Effector memory CD8-positive, alpha-beta T cell (primary cell): Measurements from ENCODE around the gene EYS.

Experiments used
- ATAC-seq: fragments of 150-1000 bp; cut with Tn5 transposase; replicated peaks from 2 replicates; pipeline ENCODE4 v1.10.0; 2021; ENCODE audit warnings: mild to moderate bottlenecking, moderate library complexity
- DNase-seq, 3 experiments: peaks; one replicate each; pipeline ENCODE4 v3.0.0; 2021
- H3K27ac Mint-ChIP-seq, 2 donors: one replicate each; pipeline ENCODE4 v1.8.0; 2022; ENCODE audit warnings: mild to moderate bottlenecking in 2 of 2, mixed read lengths in 2 of 2, moderate library complexity in 2 of 2
- H3K27me3 Mint-ChIP-seq, 2 donors: one replicate each; pipeline ENCODE4 v1.8.0; 2022; ENCODE audit warnings: mixed read lengths in 2 of 2
- H3K36me3 Mint-ChIP-seq: one replicate; pipeline ENCODE4 v1.8.0; 2022; ENCODE audit warnings: mild to moderate bottlenecking, moderate library complexity, mixed read lengths; ENCODE audit not compliant: insufficient read depth
- H3K4me1 Mint-ChIP-seq, 2 donors: one replicate each; pipeline ENCODE4 v1.8.0; 2022; ENCODE audit warnings: low read depth in 2 of 2, mixed read lengths in 2 of 2
- H3K4me3 Mint-ChIP-seq, 2 donors: one replicate each; pipeline ENCODE4 v1.8.0; 2022; ENCODE audit warnings: mild to moderate bottlenecking in 2 of 2, mixed read lengths in 2 of 2, moderate library complexity in 2 of 2
- H3K9me3 Mint-ChIP-seq, 2 donors: one replicate each; pipeline ENCODE4 v1.8.0; 2022; ENCODE audit warnings: mixed read lengths in 2 of 2
- total RNA-seq, 9 experiments: gene quantifications; one replicate each; lab custom pipeline; 2026; lab: John Stamatoyannopoulos, UW

The EYS gene
- 0 to 0.12 (median 0) reads per million in 9 experiments for total RNA-seq

DNA sequence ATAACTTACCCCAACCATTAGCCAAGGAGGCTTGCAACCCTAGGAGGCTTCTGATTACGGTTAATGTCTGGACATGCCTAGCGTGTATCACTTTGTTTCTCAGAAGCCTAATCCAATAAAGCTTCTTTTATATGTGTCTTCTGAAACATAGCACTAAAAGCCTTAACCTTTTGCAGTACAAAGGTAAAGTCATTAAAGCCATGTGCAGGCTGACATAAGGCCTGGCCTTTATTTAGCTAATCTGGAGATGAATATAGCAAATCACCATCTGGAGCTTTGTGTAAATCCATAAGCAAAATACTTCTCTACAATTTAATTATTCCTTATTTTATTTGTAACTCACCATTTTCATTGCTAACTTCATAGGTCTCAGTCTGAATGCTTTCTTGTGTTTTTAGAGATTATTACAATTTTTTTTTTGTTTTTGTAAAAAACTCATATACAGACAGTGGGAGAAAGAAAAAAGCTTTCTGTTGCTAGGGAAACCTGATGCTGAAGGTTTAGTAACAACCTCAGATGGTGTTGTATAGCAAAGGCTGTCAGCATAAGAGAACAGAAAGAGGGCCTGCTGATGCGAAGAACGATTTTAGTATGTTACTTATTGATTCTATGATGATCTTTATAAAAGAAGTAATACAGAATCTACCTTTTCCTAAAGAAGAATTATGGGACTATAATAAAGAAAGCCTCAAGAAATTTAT lies at the start of gene EYS:
Gene EYS (minus strand): TSS at position 101 of the 701 bp plus-strand sequence. CDS start 211,816 bp downstream, outside the sequence.
- Mint-ChIP-seq H3K4me3 (no peak within 1 kb of the TSS), H3K27me3 (no peaks in the 10 kb centered on the region), H3K27ac (no peak within 1 kb of the TSS), H3K4me1 (no peaks in the 10 kb centered on the region), H3K36me3 (no peaks in the 10 kb centered on the region), H3K9me3 (peaks cover 9 to 17% of the 10 kb centered on the region in 2 donors)
- DNase-seq (no peak), ATAC-seq (no peak)

DNA sequence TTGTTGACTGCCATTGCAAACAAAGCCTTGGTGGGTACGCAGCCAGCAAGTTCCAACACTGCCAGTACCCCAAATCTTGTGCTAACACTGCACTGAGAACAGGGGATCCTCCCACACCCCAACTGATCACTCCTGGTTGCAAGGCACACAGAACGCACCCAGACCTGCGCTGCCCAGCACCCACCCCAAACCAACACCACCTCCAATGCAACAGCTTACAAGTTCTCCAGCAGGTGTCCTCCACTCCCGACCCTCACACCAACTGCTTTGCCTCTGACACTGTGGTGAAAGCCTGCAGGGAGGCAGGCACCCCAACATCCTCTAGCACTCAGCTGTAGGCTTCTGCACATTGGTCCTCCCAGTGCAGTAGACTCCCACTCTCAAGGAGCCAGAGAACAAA lies 39.3 kb upstream of the EYS start:
- no peaks in the 10 kb centered on the region for H3K36me3 Mint-ChIP-seq
- no peak for ATAC-seq
- DNase-seq, result no peak
- no peak overlapping the region for H3K27ac Mint-ChIP-seq
- H3K4me3 Mint-ChIP-seq, result no peak overlapping the region
- H3K27me3 Mint-ChIP-seq, result no peaks in the 10 kb centered on the region
- no peaks in the 10 kb centered on the region for H3K4me1 Mint-ChIP-seq
- peaks cover 22 to 25% of the 10 kb centered on the region in 2 donors for H3K9me3 Mint-ChIP-seq

DNA sequence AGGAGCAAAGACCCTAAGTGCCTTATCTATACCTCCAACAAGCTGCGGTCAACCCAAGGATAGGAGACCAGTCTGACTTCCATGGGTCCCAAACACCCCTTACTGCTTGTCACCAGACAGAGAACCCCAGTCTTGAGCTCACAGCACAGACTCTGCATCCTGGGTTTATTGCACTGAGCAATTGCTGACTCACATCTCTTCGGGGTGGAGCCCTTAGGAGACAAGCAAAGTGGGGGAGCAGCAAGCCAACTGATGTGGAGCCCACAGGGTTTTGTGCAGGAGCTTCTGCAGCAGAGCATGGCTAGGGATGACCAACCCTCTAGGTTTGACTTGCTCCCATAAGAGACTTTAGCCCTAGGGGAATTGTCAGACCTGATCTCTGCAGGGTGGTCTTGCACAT lies 38.6 kb upstream of the EYS start:
- no peaks in the 10 kb centered on the region for H3K27me3 Mint-ChIP-seq
- no peak overlapping the region for H3K4me3 Mint-ChIP-seq
- H3K4me1 Mint-ChIP-seq, result no peaks in the 10 kb centered on the region
- no peak overlapping the region for H3K27ac Mint-ChIP-seq
- H3K36me3 Mint-ChIP-seq, result no peaks in the 10 kb centered on the region
- ATAC-seq, result no peak
- no peak for DNase-seq
- peaks cover 20 to 23% of the 10 kb centered on the region in 2 donors for H3K9me3 Mint-ChIP-seq

DNA sequence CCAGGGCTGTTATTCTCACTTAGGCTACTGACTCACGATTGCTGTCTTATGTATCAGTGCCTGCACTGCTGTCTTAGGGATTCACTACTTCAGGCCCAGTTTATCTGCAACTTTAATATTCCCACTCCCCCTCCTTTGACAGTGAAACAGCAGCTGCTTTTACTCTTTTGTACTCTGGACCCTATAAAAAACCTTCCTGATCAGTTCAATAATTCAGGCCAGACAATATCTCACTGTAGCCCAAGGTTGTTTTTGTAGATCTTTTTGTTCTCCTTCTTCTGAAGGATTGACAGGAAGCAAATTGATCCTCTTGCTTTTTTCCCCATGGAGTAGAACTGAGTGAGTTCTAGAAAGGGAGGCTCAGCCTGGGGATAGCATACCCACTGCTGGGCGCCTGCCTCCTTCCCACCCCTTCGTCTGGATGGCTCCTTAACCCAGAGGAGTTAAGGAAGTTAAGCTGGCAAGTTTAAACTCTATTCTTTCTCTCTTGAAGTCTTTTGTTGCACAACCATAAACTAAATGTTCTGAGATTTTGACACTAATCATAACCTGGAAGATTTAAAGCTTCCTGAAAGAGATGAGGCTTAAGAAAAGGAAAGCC lies 22.0 kb upstream of the EYS start:
- H3K4me3 Mint-ChIP-seq, result no peak overlapping the region
- no peaks in the 10 kb centered on the region for H3K36me3 Mint-ChIP-seq
- H3K9me3 Mint-ChIP-seq, result peaks cover 6 to 11% of the 10 kb centered on the region in 2 donors
- no peaks in the 10 kb centered on the region for H3K27me3 Mint-ChIP-seq
- ATAC-seq, result no peak
- DNase-seq, result no peak
- no peak overlapping the region for H3K27ac Mint-ChIP-seq
- H3K4me1 Mint-ChIP-seq, result no peaks in the 10 kb centered on the region

DNA sequence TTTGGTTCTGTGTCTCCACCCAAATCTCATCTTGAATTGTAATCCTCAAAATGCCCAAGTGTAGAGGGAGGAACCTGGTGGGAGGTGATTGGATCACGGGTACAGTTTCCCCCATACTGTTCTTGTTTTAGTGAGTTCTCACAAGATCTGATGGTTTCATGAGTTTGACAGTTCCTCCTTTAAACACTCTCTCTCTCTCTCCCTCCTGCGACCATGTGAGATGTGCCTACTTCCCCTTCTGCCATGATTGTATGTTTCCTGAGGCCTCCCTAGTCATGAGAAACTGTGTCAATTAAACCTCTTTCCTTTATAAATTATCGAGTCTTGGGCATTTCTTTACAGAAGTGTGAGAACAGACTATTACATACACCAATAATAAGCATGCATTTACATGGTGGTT lies 12.1 kb upstream of the EYS start:
- H3K4me1 Mint-ChIP-seq, result no peaks in the 10 kb centered on the region
- no peak for DNase-seq
- H3K27ac Mint-ChIP-seq, result no peak overlapping the region
- no peak overlapping the region for H3K4me3 Mint-ChIP-seq
- H3K27me3 Mint-ChIP-seq, result no peaks in the 10 kb centered on the region
- ATAC-seq, result no peak
- no peaks in the 10 kb centered on the region for H3K36me3 Mint-ChIP-seq
- H3K9me3 Mint-ChIP-seq, result peaks cover 8 to 14% of the 10 kb centered on the region in 2 donors

DNA sequence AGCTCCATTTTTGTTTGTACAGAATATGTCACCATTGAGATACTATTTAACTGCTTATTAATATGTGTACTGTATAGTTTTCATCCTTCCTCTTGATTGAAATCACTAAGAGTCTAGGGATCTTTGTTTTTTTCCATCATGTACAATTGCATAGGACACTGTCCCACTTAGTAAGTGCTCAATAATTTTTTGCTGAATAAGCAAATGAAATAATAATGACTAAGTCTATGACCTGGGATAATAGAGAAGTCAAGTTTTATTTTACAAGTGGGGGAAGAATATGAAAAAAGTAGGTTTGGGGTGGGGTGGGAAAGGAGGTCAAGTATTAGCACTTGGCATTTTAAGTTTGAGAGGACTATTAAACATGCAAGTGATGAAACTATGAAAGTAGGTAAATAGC lies 4.5 kb upstream of the EYS start:
- H3K4me3 Mint-ChIP-seq, result no peak overlapping the region
- H3K4me1 Mint-ChIP-seq, result no peaks in the 10 kb centered on the region
- peaks cover 16 to 17% of the 10 kb centered on the region in 2 donors for H3K9me3 Mint-ChIP-seq

DNA sequence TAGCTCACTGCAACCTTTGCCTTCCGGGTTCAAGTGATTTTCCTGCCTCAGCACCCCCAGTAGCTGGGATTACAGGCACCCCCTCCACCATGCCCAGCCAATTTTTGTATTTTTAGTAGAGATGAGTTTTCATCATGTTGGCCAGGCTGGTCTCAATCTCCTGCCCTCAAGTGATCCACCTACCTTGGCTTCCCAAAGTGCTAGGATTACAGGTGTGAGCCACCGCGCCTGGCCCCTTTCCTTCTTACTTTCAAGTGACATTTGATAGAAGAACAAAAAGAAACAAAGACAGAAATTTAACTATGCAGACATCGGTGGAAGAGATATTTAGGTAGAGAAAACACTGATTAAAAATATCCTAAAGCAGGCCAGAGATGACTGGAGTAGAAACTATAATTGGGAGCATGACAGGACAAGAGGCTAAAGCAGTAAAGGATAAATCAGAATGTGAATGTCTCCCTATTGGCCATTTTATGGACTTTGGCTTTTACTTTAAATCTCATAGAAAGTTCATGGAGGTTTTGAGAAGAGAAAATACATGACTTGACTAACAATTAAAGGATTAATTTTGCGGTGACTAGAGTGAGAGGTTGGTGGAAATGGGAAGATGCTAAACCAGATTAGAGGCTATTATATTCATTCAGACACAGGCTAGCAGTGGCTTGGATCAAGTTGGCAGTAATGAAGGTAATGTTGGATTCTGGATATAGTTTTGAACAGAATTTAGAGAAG lies 2.2 kb upstream of the EYS start:
- Mint-ChIP-seq H3K9me3 (peaks cover 14 to 17% of the 10 kb centered on the region in 2 donors), H3K36me3 (no peaks in the 10 kb centered on the region), H3K27ac (no peak overlapping the region), H3K27me3 (no peaks in the 10 kb centered on the region), H3K4me3 (no peak overlapping the region), H3K4me1 (no peaks in the 10 kb centered on the region)
- DNase-seq (no peak), ATAC-seq (no peak)

More for the DNA sequence above, 4.5 kb upstream of the EYS start:
- H3K36me3 Mint-ChIP-seq, result no peaks in the 10 kb centered on the region
- no peaks in the 10 kb centered on the region for H3K27me3 Mint-ChIP-seq
- no peak for ATAC-seq
- DNase-seq, result no peak
- no peak overlapping the region for H3K27ac Mint-ChIP-seq

DNA sequence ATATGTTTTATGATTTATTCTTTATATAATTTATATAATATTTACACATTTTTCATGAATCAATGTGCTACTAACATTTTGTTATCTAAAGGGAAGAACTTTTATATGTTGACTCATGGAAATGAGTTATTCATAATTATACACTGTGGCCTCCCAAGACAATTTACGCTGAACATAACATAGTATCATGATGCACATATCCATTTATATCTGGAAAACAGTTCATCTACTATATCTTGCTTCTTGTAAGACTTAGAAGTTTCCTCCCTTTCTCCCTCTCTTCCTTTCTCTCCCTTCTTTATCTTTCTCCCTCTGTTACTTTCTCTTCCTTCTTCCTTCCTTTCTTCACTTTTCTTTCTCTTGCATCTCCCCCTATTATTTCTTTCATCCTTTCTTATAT lies 1.1 kb upstream of the EYS start:
- Mint-ChIP-seq H3K9me3 (peaks cover 9 to 17% of the 10 kb centered on the region in 2 donors), H3K36me3 (no peaks in the 10 kb centered on the region), H3K4me3 (no peak overlapping the region), H3K27ac (no peak overlapping the region), H3K27me3 (no peaks in the 10 kb centered on the region), H3K4me1 (no peaks in the 10 kb centered on the region)
- ATAC-seq, result no peak
- DNase-seq, result no peak

DNA sequence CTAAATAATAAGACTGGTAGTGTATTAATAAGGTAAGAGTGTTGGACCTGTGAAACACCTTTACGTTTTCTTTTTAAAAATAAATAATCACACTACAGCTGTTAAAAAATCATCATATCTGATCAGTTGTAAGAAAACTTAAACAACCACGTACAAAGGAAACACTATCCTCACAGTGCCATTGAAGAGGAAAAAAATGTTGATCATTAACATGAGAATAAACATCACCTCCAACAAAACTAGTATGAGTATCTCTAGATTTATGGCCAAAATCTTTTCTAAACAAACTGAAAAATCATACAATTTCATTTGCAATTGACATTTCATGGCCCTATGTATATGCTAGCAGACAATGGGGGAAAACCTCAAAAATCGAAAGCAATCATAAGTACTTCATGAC lies 590 bp downstream of the EYS start:
- Mint-ChIP-seq H3K4me3 (no peak overlapping the region), H3K36me3 (no peaks in the 10 kb centered on the region), H3K27me3 (no peaks in the 10 kb centered on the region), H3K4me1 (no peaks in the 10 kb centered on the region), H3K27ac (no peak overlapping the region), H3K9me3 (peaks cover 9 to 12% of the 10 kb centered on the region in 2 donors)
- ATAC-seq (no peak), DNase-seq (no peak)

DNA sequence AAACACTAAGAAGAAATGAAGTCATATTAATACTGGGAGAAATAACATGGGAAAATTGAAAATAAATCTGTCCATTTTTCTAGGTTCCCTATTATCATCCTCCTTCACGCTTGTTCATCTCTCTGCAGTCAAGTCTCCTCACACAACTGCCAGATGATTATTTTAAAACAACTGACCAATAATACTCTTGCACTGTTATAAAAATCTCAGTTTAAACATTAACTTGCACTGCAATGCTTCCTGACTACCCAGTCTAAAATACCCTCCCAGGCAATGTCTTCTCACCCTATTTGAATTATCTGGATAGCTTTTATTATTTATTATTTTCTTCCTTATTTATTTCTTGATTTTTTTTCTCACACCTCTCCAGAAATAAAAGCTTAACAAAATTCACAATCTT lies 5.7 kb downstream of the EYS start:
- no peaks in the 10 kb centered on the region for H3K4me1 Mint-ChIP-seq
- H3K27me3 Mint-ChIP-seq, result no peaks in the 10 kb centered on the region
- no peaks in the 10 kb centered on the region for H3K36me3 Mint-ChIP-seq
- no peak overlapping the region for H3K27ac Mint-ChIP-seq
- DNase-seq (no peak), ATAC-seq (no peak)
- H3K9me3 Mint-ChIP-seq, result peaks cover 6 to 8% of the 10 kb centered on the region in 2 donors
- H3K4me3 Mint-ChIP-seq, result no peak overlapping the region

DNA sequence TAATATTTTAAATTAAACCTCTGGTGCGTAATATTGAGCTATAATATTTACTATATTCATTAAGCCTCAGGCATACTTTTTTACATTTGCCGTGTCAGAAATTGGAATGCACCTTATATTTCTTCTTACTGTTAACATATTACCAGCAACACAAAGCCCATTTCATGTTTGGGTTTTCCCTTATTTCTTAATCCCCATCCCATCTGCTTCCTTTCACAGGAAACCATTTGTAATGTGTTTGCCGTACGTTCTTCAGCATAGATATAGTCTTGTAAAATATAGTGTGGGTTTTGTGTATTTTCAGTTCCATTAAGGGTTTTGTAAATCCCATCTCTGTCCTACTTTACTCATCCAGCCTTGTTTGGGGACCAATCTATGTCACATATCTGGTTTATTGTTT lies 6.5 kb downstream of the EYS start:
- Mint-ChIP-seq H3K9me3 (peaks cover 6 to 8% of the 10 kb centered on the region in 2 donors), H3K4me1 (no peaks in the 10 kb centered on the region), H3K4me3 (no peak overlapping the region), H3K27me3 (no peaks in the 10 kb centered on the region), H3K36me3 (no peaks in the 10 kb centered on the region), H3K27ac (no peak overlapping the region)
- DNase-seq (no peak), ATAC-seq (no peak)

DNA sequence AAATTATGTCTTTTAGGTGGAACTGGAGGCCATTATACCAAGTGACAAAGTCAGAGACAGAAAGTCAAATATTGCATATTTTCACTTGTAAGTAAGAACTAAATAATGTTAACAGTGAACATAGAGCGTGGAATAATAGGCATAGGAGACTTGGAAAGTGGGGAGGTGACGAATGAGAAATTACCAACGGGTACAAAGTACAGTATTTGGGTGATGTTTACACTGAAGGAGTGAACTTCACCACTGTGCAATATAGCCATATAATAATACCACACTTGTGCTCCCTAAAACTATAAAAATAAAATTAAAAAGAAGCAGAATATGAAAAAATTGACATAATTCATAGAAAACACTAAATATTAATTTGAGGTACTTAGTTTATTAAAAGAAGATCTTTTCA lies 14.9 kb downstream of the EYS start:
- no peaks in the 10 kb centered on the region for H3K27me3 Mint-ChIP-seq
- H3K36me3 Mint-ChIP-seq, result peaks cover 2% of the 10 kb centered on the region
- H3K27ac Mint-ChIP-seq, result no peak overlapping the region
- H3K9me3 Mint-ChIP-seq, result peaks cover 0 to 2% of the 10 kb centered on the region in 2 donors
- DNase-seq (no peak), ATAC-seq (no peak)
- H3K4me1 Mint-ChIP-seq, result no peaks in the 10 kb centered on the region
- no peak overlapping the region for H3K4me3 Mint-ChIP-seq

DNA sequence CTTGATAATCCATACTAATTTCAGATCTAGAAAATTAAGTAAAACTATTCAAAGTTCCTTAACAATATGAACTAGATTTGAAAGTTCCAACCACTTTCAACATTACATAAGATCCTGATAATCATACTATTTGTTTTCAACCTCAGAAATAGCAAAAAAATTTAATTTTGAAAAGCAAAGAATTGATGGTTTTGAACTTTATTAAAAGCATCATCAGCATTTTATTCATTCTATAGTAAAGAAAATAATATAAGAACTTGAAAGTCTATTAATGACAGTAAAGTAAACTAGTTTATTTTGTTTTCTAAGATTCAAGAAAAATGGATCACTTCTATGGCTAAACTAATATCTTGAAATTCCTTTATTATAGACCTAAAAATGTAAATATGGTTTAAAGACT lies 26.8 kb downstream of the EYS start:
- no peak overlapping the region for H3K27ac Mint-ChIP-seq
- H3K36me3 Mint-ChIP-seq, result no peaks in the 10 kb centered on the region
- DNase-seq, result no peak
- H3K4me3 Mint-ChIP-seq, result no peak overlapping the region
- no peaks in the 10 kb centered on the region for H3K27me3 Mint-ChIP-seq
- no peaks in the 10 kb centered on the region for H3K4me1 Mint-ChIP-seq
- no peak for ATAC-seq
- H3K9me3 Mint-ChIP-seq, result peaks cover 11 to 22% of the 10 kb centered on the region in 2 donors

DNA sequence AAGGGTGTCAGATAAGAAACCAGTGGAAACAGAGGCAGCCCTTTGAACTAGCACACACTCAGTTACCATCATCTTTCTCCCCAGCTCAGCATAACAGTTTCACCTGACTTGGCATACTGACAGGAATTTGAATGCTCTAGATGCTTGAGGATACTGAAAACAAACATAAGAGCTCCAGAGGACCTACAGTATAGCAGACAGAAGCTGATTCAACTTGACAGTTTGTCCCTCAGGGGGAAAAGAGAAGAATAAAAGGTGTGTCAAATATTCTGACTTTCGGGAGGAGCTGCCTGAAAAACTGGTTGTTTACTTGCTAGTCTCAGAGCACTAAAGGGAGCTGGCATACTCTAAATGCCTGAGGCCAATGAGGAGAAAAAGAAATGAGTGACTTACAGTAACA lies 35.1 kb downstream of the EYS start:
- Mint-ChIP-seq H3K9me3 (peaks cover 13 to 18% of the 10 kb centered on the region in 2 donors), H3K36me3 (no peaks in the 10 kb centered on the region), H3K4me3 (no peak overlapping the region), H3K27me3 (no peaks in the 10 kb centered on the region), H3K27ac (no peak overlapping the region), H3K4me1 (no peaks in the 10 kb centered on the region)
- DNase-seq (no peak), ATAC-seq (no peak)
